ENCODE results near the gene TRIM68.

The TRIM68 gene

DNA sequence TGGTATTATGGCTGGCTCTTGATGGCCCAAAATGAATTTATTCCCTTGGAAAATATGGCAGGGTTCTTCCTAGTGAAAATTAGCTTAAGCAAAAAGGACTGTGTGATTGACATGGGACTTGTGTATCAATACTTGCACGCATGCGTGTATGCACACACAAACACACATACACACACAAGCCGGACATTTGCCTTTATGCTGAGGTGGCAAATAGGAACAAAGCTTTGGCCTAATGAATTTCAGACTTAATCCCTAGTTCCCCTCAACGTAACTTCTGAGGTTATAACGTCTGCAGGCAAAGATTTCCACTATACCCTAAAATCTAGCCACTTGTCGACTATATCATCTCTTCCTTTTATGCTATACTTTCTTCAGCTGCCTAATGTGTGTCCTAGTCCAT, 29.4 kb downstream of the TRIM68 start:
- Histone ChIP-seq H3K27me3 (ENCODE audit: low read depth) (no peaks in the 10 kb centered on the region), H3K4me3 (no peak overlapping the region), H3K4me1 (no peaks in the 10 kb centered on the region), H3K9me3 (no peaks in the 10 kb centered on the region), H3K36me3 (replicated peaks) (no peaks in the 10 kb centered on the region)
- in situ Hi-C loops (cut with MboI; ENCODE audit: low sequenced_read_pairs) = no loop called here
- no peak for DNase-seq (ENCODE audit: low spot score in 2 of 2)

- Histone ChIP-seq H3K36me3 (replicated peaks) (no peaks in the 10 kb centered on the region), H3K4me1 (no peaks in the 10 kb centered on the region), H3K27me3 (ENCODE audit: low read depth) (no peaks in the 10 kb centered on the region), H3K9me3 (no peaks in the 10 kb centered on the region), H3K4me3 (no peak overlapping the region)
- in situ Hi-C loops (cut with MboI; ENCODE audit: low sequenced_read_pairs) = no loop called here
- DNase-seq (ENCODE audit: low spot score in 2 of 2) = no peak
Observed at GRCh38 chr11:4577761-4578160, 30.3 kb downstream of the TRIM68 start.

DNA sequence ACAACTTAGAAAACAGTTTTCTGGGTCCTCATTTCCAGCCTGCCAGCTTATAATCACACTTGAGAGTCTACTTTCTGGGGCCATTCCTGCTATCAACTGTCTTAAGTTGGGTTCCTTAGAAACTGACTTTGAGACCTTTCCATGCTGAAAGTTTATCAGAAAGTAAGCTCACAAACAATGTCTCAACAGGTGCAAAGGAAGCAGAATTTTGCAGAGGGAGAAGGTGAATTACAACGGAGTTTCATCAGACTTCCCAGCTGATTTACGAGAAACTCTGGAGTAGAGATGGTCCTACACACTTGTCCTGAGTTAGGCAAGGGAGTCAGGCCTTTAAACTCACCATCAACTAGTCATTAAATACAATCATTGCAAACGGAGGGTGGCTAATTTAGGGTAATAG, 31.2 kb downstream of the TRIM68 start:
- no peaks in the 10 kb centered on the region for H3K27me3 ChIP-seq (ENCODE audit: low read depth)
- in situ Hi-C loops (cut with MboI; ENCODE audit: low sequenced_read_pairs) = no loop called here
- H3K9me3 ChIP-seq = no peaks in the 10 kb centered on the region
- no peaks in the 10 kb centered on the region for H3K36me3 ChIP-seq (replicated peaks)
- no peaks in the 10 kb centered on the region for H3K4me1 ChIP-seq
- DNase-seq (ENCODE audit: low spot score in 2 of 2) = no peak
- no peak overlapping the region for H3K4me3 ChIP-seq

DNA sequence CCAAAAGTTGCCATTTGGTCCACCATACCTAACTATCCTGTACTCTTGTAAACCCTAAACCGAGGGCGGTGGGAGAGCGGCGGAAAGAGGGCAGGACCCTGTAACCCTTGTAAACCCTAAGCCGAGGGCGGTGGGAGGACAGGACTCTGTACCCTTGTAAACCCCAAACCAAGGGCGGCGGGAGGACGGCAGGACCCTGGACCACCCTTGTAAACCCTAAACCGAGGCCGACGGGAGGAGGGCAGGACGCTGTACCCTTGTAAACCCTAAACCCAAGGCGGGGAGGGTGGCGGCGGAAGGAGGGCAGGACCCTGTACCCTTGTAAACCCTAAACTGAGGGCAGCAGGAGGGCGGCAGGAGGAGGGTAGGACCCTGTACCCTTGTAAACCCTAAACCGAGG, 39.0 kb downstream of the TRIM68 start:
- in situ Hi-C loops (cut with MboI; ENCODE audit: low sequenced_read_pairs) = no loop called here
- no peaks in the 10 kb centered on the region for H3K4me1 ChIP-seq
- no peaks in the 10 kb centered on the region for H3K27me3 ChIP-seq (ENCODE audit: low read depth)
- H3K36me3 ChIP-seq (replicated peaks) = no peaks in the 10 kb centered on the region
- H3K9me3 ChIP-seq = no peaks in the 10 kb centered on the region
- no peak for DNase-seq (ENCODE audit: low spot score in 2 of 2)
- H3K4me3 ChIP-seq = no peak overlapping the region

DNA sequence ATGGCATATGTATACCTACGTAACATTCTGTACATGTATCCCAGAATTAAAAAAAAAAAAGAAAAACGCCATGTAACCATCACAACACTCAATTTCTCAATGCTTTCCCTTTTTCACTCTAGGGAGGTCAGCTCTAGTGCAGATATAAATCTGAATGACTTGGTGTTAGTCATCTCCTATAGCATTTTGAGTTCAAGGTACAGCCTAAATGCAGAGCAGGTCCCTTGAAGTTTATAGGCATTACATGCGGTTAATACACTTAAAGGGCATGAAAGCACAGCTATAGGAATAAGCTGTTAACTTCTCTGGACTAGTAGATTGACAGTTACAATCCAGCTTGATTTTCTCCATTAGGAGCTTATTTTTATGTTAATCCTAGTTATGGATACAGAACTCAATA, 42.7 kb downstream of the TRIM68 start:
- DNase-seq (ENCODE audit: low spot score in 2 of 2) = no peak
- H3K27me3 ChIP-seq (ENCODE audit: low read depth) = no peaks in the 10 kb centered on the region
- H3K4me3 ChIP-seq = no peak overlapping the region
- in situ Hi-C loops (cut with MboI; ENCODE audit: low sequenced_read_pairs) = no loop called here
- H3K9me3 ChIP-seq = no peaks in the 10 kb centered on the region
- no peaks in the 10 kb centered on the region for H3K36me3 ChIP-seq (replicated peaks)
- no peaks in the 10 kb centered on the region for H3K4me1 ChIP-seq

DNA sequence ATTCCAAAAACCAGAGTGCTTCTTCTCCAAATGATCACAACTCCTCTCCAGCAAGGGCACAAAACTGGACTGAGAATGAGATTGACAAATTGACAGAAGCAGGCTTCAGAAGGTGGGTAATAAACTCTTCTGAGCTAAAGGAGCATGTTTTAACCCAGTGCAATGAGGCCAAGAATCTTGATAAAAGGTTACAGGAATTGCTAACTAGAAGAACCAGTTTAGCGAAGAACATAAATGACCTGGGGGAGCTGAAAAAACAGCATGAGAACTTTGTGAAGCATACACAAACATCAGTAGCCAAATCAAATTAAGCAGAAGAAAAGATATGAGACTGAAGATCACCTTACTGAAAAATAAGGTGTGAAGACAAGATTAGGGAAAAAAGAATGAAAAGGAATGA, 47.6 kb downstream of the TRIM68 start:
- Histone ChIP-seq H3K36me3 (replicated peaks) (no peaks in the 10 kb centered on the region), H3K27me3 (ENCODE audit: low read depth) (no peaks in the 10 kb centered on the region), H3K9me3 (no peaks in the 10 kb centered on the region), H3K4me1 (no peaks in the 10 kb centered on the region), H3K4me3 (no peak overlapping the region)
- DNase-seq (ENCODE audit: low spot score in 2 of 2) = no peak
- in situ Hi-C loops (cut with MboI; ENCODE audit: low sequenced_read_pairs) = no loop called here

DNA sequence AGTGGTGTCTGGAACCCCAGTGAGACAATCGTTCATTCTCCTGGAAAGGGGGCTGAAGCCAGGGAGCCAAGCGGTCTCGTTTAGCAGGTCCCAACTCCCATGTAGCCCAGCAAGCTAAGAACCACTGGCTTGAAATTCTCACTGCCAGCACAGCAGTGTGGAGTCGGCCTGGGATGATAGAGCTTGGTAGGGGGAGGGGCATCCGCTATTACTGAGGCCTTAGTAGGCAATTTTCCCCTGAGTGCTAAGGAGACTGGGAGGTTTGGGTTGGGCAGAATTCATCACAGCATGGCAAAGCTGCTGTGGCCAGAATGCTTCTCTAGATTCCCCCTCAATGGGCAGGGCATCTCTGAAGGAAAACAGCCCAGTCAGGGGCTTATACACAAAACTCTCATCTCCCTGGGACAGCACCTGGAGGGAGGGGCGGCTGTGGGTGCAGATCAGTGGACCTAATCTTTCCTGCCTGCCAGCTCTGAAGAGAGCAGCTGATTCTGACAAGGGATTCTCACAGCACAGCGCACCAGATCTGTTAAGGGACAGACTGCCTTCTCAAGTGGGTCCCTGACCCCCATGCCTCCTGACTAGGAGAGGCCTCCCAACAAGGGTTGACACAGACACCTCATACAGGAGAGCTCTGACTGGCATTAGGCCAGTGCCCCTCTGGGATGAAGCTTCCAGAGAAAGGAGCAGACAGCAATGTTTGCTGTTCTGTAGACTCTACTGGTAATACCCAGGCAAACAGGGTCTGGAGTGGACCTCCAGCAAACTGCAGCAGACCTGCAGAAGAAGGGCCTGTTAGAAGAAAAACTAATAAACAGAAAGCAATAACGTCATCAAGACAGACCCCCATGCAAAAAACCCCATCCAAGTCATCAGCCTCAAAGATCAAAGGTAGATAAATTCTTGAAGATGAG, 48.2 kb downstream of the TRIM68 start:
- no peak overlapping the region for H3K4me3 ChIP-seq
- no peaks in the 10 kb centered on the region for H3K9me3 ChIP-seq
- no peaks in the 10 kb centered on the region for H3K27me3 ChIP-seq (ENCODE audit: low read depth)
- DNase-seq (ENCODE audit: low spot score in 2 of 2) = no peak
- in situ Hi-C loops (cut with MboI; ENCODE audit: low sequenced_read_pairs) = no loop called here
- H3K36me3 ChIP-seq (replicated peaks) = no peaks in the 10 kb centered on the region
- H3K4me1 ChIP-seq = no peaks in the 10 kb centered on the region

DNA sequence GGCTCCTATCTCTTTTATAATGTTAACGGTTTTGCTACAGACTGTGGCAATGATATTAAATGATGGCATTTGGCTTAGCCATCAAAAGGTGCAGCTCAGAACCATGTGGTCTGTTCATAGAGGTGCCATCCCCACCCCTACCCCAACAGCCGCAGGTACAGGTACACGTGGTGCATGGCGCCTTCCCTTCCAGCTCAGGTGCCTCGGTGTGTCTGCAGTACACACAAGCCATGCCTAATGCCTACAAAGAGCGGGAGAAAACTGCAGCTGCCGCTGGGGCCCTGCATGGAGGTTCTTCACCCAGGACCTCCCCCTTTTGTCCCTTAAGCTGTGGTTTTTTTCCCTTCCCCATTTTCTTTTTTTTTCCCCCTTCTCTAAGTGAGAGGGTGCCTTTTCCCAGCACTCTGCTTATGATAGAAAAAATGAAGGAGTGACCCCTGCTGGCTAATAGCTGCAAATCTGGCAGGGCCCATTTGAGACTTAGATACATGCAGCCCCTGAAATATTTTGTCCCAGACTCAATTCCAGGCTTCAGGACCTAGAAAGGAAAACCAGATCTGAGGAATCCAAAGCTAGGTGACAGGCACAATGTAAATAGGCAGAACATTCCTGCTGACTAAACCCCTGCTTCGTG, 56.6 kb downstream of the TRIM68 start:
- in situ Hi-C loops (cut with MboI; ENCODE audit: low sequenced_read_pairs) = no loop called here
- Histone ChIP-seq H3K4me3 (no peak overlapping the region), H3K27me3 (ENCODE audit: low read depth) (no peaks in the 10 kb centered on the region), H3K36me3 (replicated peaks) (no peaks in the 10 kb centered on the region), H3K9me3 (no peaks in the 10 kb centered on the region), H3K4me1 (no peaks in the 10 kb centered on the region)
- DNase-seq (ENCODE audit: low spot score in 2 of 2) = peak; percentile 3 to 24

All from HAP-1 (cell line).